HCT116 (cell line): ENCODE data around the gene MAPK4. TPM values are rescaled to one million over a fixed set of nuclear protein-coding genes. Genes with fewer than 3 reads are reported as not detected.

Source experiments
- ATAC-seq: fragments of 200-7000 bp; cut with Tn5 transposase; 2 replicates; pipeline ENCODE4 v1.9.1; 2020; ENCODE audit warnings: mild to moderate bottlenecking, moderate library complexity
- BruUV-seq: library from RNA; stranded (reverse); fragments of 400-500 nt; replicated peaks from 2 replicates; lab custom pipeline; 2021; lab: Mats Ljungman, UMichigan
- CTCF ChIA-PET: fragments of 300-600 bp; sonication (Branson Sonifier 250); formaldehyde crosslinking; loops from one replicate; lab custom pipeline; 2021; ENCODE audit warnings: antibody characterized with exemption; lab: Charles Lee
- POLR2A ChIA-PET: fragments of 300-600, 350-600 bp; sonication (Branson Sonifier 250); formaldehyde crosslinking; loops from one replicate; lab custom pipeline; 2021; ENCODE audit warnings: antibody characterized with exemption; lab: Charles Lee
- RAD21 ChIA-PET, 2 experiments: fragments of 300-600 bp; sonication (Branson Sonifier 250); formaldehyde crosslinking; loops; one replicate each; lab custom pipeline; 2023; ENCODE audit warnings: low total read pairs in 2 of 2; ENCODE audit not compliant: uncharacterized antibody in 2 of 2, unreplicated experiment in 2 of 2, low non-redundant PET in 1 of 2; lab: Charles Lee
- DNase-seq: peaks from one replicate; pipeline ENCODE4 v3.0.0-alpha.2; 2010; ENCODE audit warnings: low read depth, low spot score
- H2AFZ ChIP-seq: fragments of 200-600 bp; shearing (Covaris generic), sonication (generic); 2 replicates; pipeline ENCODE4 v1.6.1; 2017; ENCODE audit warnings: low read depth, mixed run types, mixed read lengths, antibody characterized with exemption, low read length; ENCODE audit not compliant: poor library complexity, severe bottlenecking
- H3K27ac ChIP-seq: 2 replicates; pipeline ENCODE4 v1.5.1; 2012; ENCODE audit warnings: low read depth, low read length
- H3K27me3 ChIP-seq: fragments of 200-600 bp; sonication (generic); 2 replicates; pipeline ENCODE4 v1.6.1; 2016; ENCODE audit warnings: mixed run types, low read length, mixed read lengths; ENCODE audit not compliant: insufficient read depth
- H3K36me3 ChIP-seq, 2 experiments: fragments of 200-500 bp in 1 of 2; fragments of 200-600 bp in 1 of 2; sonication (Bioruptor generic) in 1 of 2; sonication (generic) in 1 of 2; 2 replicates each; pipeline versions ENCODE4 v1.5.1 to v1.6.1; 2014 to 2016; ENCODE audit warnings: low read length in 2 of 2, inconsistent platforms in 1 of 2, mixed read lengths in 1 of 2, mixed run types in 1 of 2; ENCODE audit not compliant: insufficient read depth in 2 of 2, control insufficient read depth in 1 of 2
- H3K4me1 ChIP-seq, 2 experiments: fragments of 200-600 bp in 1 of 2; sonication (generic) in 1 of 2; 2 replicates each; pipeline versions ENCODE4 v1.5.1 to v1.6.1; 2012 to 2017; ENCODE audit warnings: low read length in 2 of 2, inconsistent platforms in 1 of 2, mild to moderate bottlenecking in 1 of 2, mixed read lengths in 1 of 2, mixed run types in 1 of 2, moderate library complexity in 1 of 2; ENCODE audit not compliant: insufficient read depth in 2 of 2, control insufficient read depth in 1 of 2
- H3K4me2 ChIP-seq: fragments of 200-600 bp; sonication (generic); 2 replicates; pipeline ENCODE4 v1.6.1; 2017; ENCODE audit warnings: mixed run types, low read length, mixed read lengths
- H3K4me3 ChIP-seq, 2 experiments: fragments of 200-600 bp in 1 of 2; sonication (generic) in 1 of 2; replicated peaks in 1 of 2; 2 replicates each; pipeline ENCODE4 v1.5.1; 2011 to 2016; ENCODE audit warnings: low read length in 2 of 2, control low read depth in 1 of 2, low read depth in 1 of 2, mild to moderate bottlenecking in 1 of 2, mixed read lengths in 1 of 2, mixed run types in 1 of 2
- H3K79me2 ChIP-seq: fragments of 200-600 bp; sonication (generic); 2 replicates; pipeline ENCODE4 v1.6.1; 2017; ENCODE audit warnings: mild to moderate bottlenecking, mixed run types, low read length, moderate library complexity, mixed read lengths; ENCODE audit not compliant: insufficient read depth
- H3K9ac ChIP-seq: fragments of 200-600 bp; sonication (generic); 2 replicates; pipeline ENCODE4 v1.6.1; 2016; ENCODE audit warnings: low read length, mixed read lengths
- H3K9me2 ChIP-seq: fragments of 200-600 bp; sonication (generic), shearing (Covaris generic); 2 replicates; pipeline ENCODE4 v1.6.1; 2017; ENCODE audit warnings: mixed run types, mild to moderate bottlenecking, moderate library complexity; ENCODE audit not compliant: insufficient read depth
- H3K9me3 ChIP-seq, 2 experiments: fragments of 200-500 bp in 1 of 2; fragments of 200-600 bp in 1 of 2; sonication (Bioruptor generic) in 1 of 2; sonication (generic) in 1 of 2; 2 replicates each; pipeline ENCODE4 v1.6.1; 2014 to 2017; ENCODE audit warnings: low read length in 2 of 2, mixed read lengths in 2 of 2, inconsistent platforms in 1 of 2, low read depth in 1 of 2, mild to moderate bottlenecking in 1 of 2, mixed run types in 1 of 2, moderate library complexity in 1 of 2; ENCODE audit not compliant: control insufficient read depth in 1 of 2, insufficient read depth in 1 of 2
- H4K20me1 ChIP-seq: fragments of 200-600 bp; sonication (generic), shearing (Covaris generic); 2 replicates; pipeline ENCODE4 v1.6.1; 2017; ENCODE audit warnings: mixed run types, mild to moderate bottlenecking, moderate library complexity; ENCODE audit not compliant: insufficient read depth
- CBX3 ChIP-seq: IDR thresholded peaks from 2 replicates; pipeline ENCODE4 v1.6.1; 2012; ENCODE audit warnings: low read depth
- EGR1 ChIP-seq: IDR thresholded peaks from 2 replicates; pipeline ENCODE4 v1.6.1; 2012; ENCODE audit warnings: low read depth
- ELF1 ChIP-seq: IDR thresholded peaks from 2 replicates; pipeline ENCODE4 v1.6.1; 2012; ENCODE audit warnings: low read depth, borderline replicate concordance
- EZH2 ChIP-seq: fragments of 200-600 bp; sonication (generic); IDR thresholded peaks from 2 replicates; pipeline ENCODE4 v1.6.1; 2017; ENCODE audit warnings: antibody characterized with exemption, mixed run types
- JUND ChIP-seq: IDR thresholded peaks from 2 replicates; pipeline ENCODE4 v1.6.1; 2012
- POLR2AphosphoS5 ChIP-seq: IDR thresholded peaks from 2 replicates; pipeline ENCODE4 v1.6.1; 2011; ENCODE audit warnings: mild to moderate bottlenecking, low read depth, low read length, moderate library complexity
- SIN3A ChIP-seq: IDR thresholded peaks from 2 replicates; pipeline ENCODE4 v1.6.1; 2012; ENCODE audit warnings: low read depth
- SP1 ChIP-seq: IDR thresholded peaks from 2 replicates; pipeline ENCODE4 v1.6.1; 2012; ENCODE audit warnings: low read depth
- SRF ChIP-seq: IDR thresholded peaks from 2 replicates; pipeline ENCODE4 v1.6.1; 2012; ENCODE audit warnings: low read depth
- intact Hi-C: fragments of 100-400 bp; cut with micrococcal nuclease; formaldehyde crosslinking; loops from 2 replicates; pipeline ENCODE4 v1.10.0; 2022
- total RNA-seq: library from RNA; stranded (reverse); gene quantifications from one replicate; pipeline ENCODE4 v1.2.1, GENCODE V29; 2021; ENCODE audit not compliant: unreplicated experiment
- TF ChIP-seq, protein P1 (sequence below): IDR thresholded peaks from 2 replicates; pipeline ENCODE4 v1.6.1; 2012; ENCODE audit warnings: low read depth
- TF ChIP-seq, protein P2 (sequence below): IDR thresholded peaks from 2 replicates; pipeline ENCODE4 v1.6.1; 2011; ENCODE audit warnings: mild to moderate bottlenecking, low read length, moderate library complexity; ENCODE audit not compliant: insufficient replicate concordance; ENCODE audit errors: extremely low read depth
- TF ChIP-seq, protein P3 (sequence below), 3 experiments: fragments of 200-600 bp in 1 of 3; sonication (generic) in 1 of 3; IDR thresholded peaks in 2 of 3; conservative IDR thresholded peaks in 1 of 3; 2 replicates each; pipeline ENCODE4 v1.5.1; 2012 to 2017; ENCODE audit warnings: low read depth in 2 of 3, low read length in 2 of 3, antibody characterized with exemption in 1 of 3, borderline replicate concordance in 1 of 3, control low read depth in 1 of 3, mild to moderate bottlenecking in 1 of 3, mixed read lengths in 1 of 3, mixed run types in 1 of 3, moderate library complexity in 1 of 3; ENCODE audit not compliant: insufficient read depth in 1 of 3

Gene MAPK4
- total RNA-seq, 1 experiment from 2014 or later: 0.89 TPM

DNA sequence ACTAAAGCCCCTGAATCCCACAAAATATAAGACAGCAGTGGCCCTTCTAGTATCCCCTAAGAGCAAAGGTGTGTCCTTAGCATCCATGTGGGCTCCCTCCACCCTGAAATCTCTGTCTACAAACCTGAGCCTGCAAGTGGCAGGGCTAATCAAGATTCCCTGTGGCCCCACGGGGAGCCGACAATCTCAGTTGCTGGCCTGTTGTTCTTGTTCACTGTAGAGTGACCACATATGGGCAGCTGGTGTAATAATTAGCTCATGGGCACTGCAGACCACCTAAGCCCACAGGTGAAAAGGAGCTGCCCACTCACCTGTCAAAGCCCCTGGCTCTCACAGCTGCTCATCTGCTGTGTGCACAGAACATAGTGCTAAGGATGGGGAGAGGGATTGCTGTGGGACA, 157.7 kb downstream of the MAPK4 start:
- TF ChIP-seq CBX3 (no peak), SIN3A (no peak), EGR1 (no peak), POLR2AphosphoS5 (no peak)
- no peaks in the 10 kb centered on the region for H3K36me3 ChIP-seq
- H3K27me3 ChIP-seq: no peaks in the 10 kb centered on the region
- H3K4me2 ChIP-seq: no peak overlapping the region
- H3K79me2 ChIP-seq: no peaks in the 10 kb centered on the region
- H3K9me3 ChIP-seq: no peaks in the 10 kb centered on the region
- no peak overlapping the region for H2AFZ ChIP-seq
- H3K4me3 ChIP-seq: no peak overlapping the region
- DNase-seq (no peak), ATAC-seq (no peak)
- no peak overlapping the region for H3K9ac ChIP-seq
- H3K4me1 ChIP-seq: no peaks in the 10 kb centered on the region
- no peaks in the 10 kb centered on the region for H3K9me2 ChIP-seq
- CTCF ChIA-PET: no interaction called here
- no TSS peak for BruUV-seq
- no peaks in the 10 kb centered on the region for H4K20me1 ChIP-seq
- POLR2A ChIA-PET: no interaction called here
- intact Hi-C loops: no loop called here
- no peak overlapping the region for H3K27ac ChIP-seq
- RAD21 ChIA-PET: no interaction called here

DNA sequence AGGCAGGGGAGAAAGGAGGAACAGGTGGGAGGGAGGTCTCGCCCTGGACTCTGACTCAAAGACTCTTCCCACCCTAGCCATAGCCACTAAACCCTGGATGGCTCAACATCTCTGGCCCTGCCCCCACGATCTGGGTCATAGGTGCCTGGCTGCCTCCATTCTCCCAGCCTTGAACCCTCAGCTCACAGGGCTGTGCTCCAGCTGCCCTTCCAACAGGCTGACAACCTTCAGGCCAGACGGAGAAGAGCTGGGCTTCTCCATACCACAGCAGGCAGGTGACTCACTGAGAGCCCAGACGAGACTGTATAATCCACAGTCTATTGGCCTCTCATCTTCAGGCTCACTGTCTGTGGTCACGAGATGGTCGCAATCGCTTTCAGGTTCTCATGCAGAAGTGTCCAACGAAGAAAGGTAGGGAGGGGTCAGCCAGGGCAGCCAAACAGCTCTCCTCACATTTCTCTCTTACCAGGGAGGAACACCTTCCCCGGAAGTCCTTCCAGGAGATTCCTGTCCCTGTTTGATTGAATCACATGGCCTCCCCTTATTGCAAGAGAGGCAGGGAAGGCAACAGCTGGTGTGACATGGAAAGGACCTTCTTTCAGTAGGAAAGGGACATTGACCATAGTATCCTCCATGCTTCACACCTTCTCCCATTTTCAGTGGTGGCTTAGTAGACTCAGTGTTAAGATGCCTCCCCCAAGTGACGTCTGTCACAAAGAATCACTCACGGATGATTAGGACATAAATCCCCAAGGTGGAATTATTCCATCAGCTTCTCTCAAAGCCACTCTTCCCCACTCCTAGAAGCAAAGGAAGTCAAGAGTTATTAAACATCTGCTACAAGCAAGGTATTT, 159.8 kb downstream of the MAPK4 start:
- H3K9ac ChIP-seq: no peak overlapping the region
- no peaks in the 10 kb centered on the region for H3K36me3 ChIP-seq
- no peaks in the 10 kb centered on the region for H4K20me1 ChIP-seq
- no TSS peak for BruUV-seq
- no peak overlapping the region for H3K4me3 ChIP-seq
- H3K4me1 ChIP-seq: no peaks in the 10 kb centered on the region
- DNase-seq (no peak), ATAC-seq (no peak)
- intact Hi-C loops: no loop called here
- no peak overlapping the region for H2AFZ ChIP-seq
- ChIA-PET CTCF (no interaction called here), POLR2A (no interaction called here), RAD21 (no interaction called here)
- no peaks in the 10 kb centered on the region for H3K9me3 ChIP-seq
- no peak overlapping the region for H3K4me2 ChIP-seq
- no peaks in the 10 kb centered on the region for H3K9me2 ChIP-seq
- H3K27me3 ChIP-seq: no peaks in the 10 kb centered on the region
- no peaks in the 10 kb centered on the region for H3K79me2 ChIP-seq
- no peak overlapping the region for H3K27ac ChIP-seq
- TF ChIP-seq ELF1 (no peak), SP1 (no peak), EZH2 (no peak), SIN3A (no peak), JUND (no peak), EGR1 (no peak), SRF (no peak)
- TF ChIP-seq, protein P1, sequence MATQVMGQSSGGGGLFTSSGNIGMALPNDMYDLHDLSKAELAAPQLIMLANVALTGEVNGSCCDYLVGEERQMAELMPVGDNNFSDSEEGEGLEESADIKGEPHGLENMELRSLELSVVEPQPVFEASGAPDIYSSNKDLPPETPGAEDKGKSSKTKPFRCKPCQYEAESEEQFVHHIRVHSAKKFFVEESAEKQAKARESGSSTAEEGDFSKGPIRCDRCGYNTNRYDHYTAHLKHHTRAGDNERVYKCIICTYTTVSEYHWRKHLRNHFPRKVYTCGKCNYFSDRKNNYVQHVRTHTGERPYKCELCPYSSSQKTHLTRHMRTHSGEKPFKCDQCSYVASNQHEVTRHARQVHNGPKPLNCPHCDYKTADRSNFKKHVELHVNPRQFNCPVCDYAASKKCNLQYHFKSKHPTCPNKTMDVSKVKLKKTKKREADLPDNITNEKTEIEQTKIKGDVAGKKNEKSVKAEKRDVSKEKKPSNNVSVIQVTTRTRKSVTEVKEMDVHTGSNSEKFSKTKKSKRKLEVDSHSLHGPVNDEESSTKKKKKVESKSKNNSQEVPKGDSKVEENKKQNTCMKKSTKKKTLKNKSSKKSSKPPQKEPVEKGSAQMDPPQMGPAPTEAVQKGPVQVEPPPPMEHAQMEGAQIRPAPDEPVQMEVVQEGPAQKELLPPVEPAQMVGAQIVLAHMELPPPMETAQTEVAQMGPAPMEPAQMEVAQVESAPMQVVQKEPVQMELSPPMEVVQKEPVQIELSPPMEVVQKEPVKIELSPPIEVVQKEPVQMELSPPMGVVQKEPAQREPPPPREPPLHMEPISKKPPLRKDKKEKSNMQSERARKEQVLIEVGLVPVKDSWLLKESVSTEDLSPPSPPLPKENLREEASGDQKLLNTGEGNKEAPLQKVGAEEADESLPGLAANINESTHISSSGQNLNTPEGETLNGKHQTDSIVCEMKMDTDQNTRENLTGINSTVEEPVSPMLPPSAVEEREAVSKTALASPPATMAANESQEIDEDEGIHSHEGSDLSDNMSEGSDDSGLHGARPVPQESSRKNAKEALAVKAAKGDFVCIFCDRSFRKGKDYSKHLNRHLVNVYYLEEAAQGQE: no peak
- TF ChIP-seq, protein P2, sequence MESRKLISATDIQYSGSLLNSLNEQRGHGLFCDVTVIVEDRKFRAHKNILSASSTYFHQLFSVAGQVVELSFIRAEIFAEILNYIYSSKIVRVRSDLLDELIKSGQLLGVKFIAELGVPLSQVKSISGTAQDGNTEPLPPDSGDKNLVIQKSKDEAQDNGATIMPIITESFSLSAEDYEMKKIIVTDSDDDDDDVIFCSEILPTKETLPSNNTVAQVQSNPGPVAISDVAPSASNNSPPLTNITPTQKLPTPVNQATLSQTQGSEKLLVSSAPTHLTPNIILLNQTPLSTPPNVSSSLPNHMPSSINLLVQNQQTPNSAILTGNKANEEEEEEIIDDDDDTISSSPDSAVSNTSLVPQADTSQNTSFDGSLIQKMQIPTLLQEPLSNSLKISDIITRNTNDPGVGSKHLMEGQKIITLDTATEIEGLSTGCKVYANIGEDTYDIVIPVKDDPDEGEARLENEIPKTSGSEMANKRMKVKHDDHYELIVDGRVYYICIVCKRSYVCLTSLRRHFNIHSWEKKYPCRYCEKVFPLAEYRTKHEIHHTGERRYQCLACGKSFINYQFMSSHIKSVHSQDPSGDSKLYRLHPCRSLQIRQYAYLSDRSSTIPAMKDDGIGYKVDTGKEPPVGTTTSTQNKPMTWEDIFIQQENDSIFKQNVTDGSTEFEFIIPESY: no peak
- TF ChIP-seq, protein P3, sequence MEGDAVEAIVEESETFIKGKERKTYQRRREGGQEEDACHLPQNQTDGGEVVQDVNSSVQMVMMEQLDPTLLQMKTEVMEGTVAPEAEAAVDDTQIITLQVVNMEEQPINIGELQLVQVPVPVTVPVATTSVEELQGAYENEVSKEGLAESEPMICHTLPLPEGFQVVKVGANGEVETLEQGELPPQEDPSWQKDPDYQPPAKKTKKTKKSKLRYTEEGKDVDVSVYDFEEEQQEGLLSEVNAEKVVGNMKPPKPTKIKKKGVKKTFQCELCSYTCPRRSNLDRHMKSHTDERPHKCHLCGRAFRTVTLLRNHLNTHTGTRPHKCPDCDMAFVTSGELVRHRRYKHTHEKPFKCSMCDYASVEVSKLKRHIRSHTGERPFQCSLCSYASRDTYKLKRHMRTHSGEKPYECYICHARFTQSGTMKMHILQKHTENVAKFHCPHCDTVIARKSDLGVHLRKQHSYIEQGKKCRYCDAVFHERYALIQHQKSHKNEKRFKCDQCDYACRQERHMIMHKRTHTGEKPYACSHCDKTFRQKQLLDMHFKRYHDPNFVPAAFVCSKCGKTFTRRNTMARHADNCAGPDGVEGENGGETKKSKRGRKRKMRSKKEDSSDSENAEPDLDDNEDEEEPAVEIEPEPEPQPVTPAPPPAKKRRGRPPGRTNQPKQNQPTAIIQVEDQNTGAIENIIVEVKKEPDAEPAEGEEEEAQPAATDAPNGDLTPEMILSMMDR (IDR thresholded peaks at IDR 0.05 in 2 of 3, conservative IDR thresholded peaks at IDR 0.05 in 1 of 3; ENCODE audit: borderline replicate concordance in 1 of 3, insufficient read depth in 1 of 3, low read depth in 2 of 3, low read length in 2 of 3): no peak
